Astrocyte (in vitro differentiated cells and primary cell): ENCODE measurements around the gene PTPRD. TPM values are rescaled to one million over a fixed set of nuclear protein-coding genes. Genes with fewer than 3 reads are reported as not detected.

Experiments used
- DNase-seq: peaks from one replicate; pipeline ENCODE4 v3.0.0-alpha.2; 2010; ENCODE audit warnings: low read depth
- FAIRE-seq: peaks from 2 replicates; lab custom pipeline; 2011; peaks lifted over from hg19 to GRCh38; lab: Jason Lieb, UNC
- H2AFZ ChIP-seq: 2 replicates; pipeline ENCODE4 v1.6.0; 2012; ENCODE audit warnings: low read depth, low read length, inconsistent platforms
- H3K27ac ChIP-seq: 2 replicates; pipeline ENCODE4 v1.5.1; 2011; ENCODE audit warnings: low read depth, low read length, inconsistent platforms
- H3K27me3 ChIP-seq: 2 replicates; pipeline ENCODE4 v1.6.0; 2011; ENCODE audit warnings: low read length, inconsistent platforms; ENCODE audit not compliant: insufficient read depth
- H3K36me3 ChIP-seq: 2 replicates; pipeline ENCODE4 v1.5.1; 2011; ENCODE audit warnings: low read length, inconsistent platforms; ENCODE audit not compliant: insufficient read depth
- H3K4me1 ChIP-seq: 2 replicates; pipeline ENCODE4 v1.5.1; 2011; ENCODE audit warnings: low read length, inconsistent platforms; ENCODE audit not compliant: insufficient read depth
- H3K4me2 ChIP-seq: 2 replicates; pipeline ENCODE4 v1.6.0; 2012; ENCODE audit warnings: low read length, inconsistent platforms
- H3K4me3 ChIP-seq: 2 replicates; pipeline ENCODE4 v1.5.1; 2011; ENCODE audit warnings: low read depth, mild to moderate bottlenecking, low read length, inconsistent platforms; ENCODE audit not compliant: insufficient read depth
- H3K79me2 ChIP-seq: 2 replicates; pipeline ENCODE4 v1.6.0; 2012; ENCODE audit warnings: mild to moderate bottlenecking, low read length, inconsistent platforms; ENCODE audit not compliant: insufficient read depth
- H3K9ac ChIP-seq: 2 replicates; pipeline ENCODE4 v1.6.0; 2012; ENCODE audit warnings: mild to moderate bottlenecking, low read length, inconsistent platforms
- H3K9me3 ChIP-seq: 2 replicates; pipeline ENCODE4 v1.5.1; 2012; ENCODE audit warnings: low read depth, mild to moderate bottlenecking, low read length, inconsistent platforms; ENCODE audit not compliant: insufficient read depth
- H4K20me1 ChIP-seq: 2 replicates; pipeline ENCODE4 v1.6.0; 2012; ENCODE audit warnings: low read length, inconsistent platforms; ENCODE audit not compliant: insufficient read depth
- H3K27ac Mint-ChIP-seq: one replicate; pipeline ENCODE4 v1.8.0; 2021; ENCODE audit warnings: mild to moderate bottlenecking, mixed read lengths; ENCODE audit not compliant: unreplicated experiment
- H3K27me3 Mint-ChIP-seq: one replicate; pipeline ENCODE4 v1.8.0; 2021; ENCODE audit warnings: low read depth, mixed read lengths; ENCODE audit not compliant: unreplicated experiment
- H3K36me3 Mint-ChIP-seq: one replicate; pipeline ENCODE4 v1.8.0; 2021; ENCODE audit warnings: low read depth, mixed read lengths; ENCODE audit not compliant: unreplicated experiment
- H3K4me1 Mint-ChIP-seq: one replicate; pipeline ENCODE4 v1.8.0; 2021; ENCODE audit warnings: low read depth, mixed read lengths; ENCODE audit not compliant: unreplicated experiment
- H3K4me3 Mint-ChIP-seq: one replicate; pipeline ENCODE4 v1.8.0; 2021; ENCODE audit warnings: mild to moderate bottlenecking, moderate library complexity, mixed read lengths; ENCODE audit not compliant: unreplicated experiment
- H3K9me3 Mint-ChIP-seq: one replicate; pipeline ENCODE4 v1.8.0; 2021; ENCODE audit warnings: mild to moderate bottlenecking, mixed read lengths; ENCODE audit not compliant: unreplicated experiment
- CTCF ChIP-seq: IDR thresholded peaks from 2 replicates; pipeline ENCODE4 v1.5.1; 2011; ENCODE audit warnings: low read depth, mild to moderate bottlenecking, inconsistent platforms, low read length, moderate library complexity; ENCODE audit not compliant: insufficient read depth
- EZH2 ChIP-seq: IDR thresholded peaks from 2 replicates; pipeline ENCODE4 v1.6.1; 2012; ENCODE audit warnings: mild to moderate bottlenecking, low read length, inconsistent platforms; ENCODE audit not compliant: insufficient read depth
- total RNA-seq: library from RNA; stranded (reverse); gene quantifications from 2 replicates; pipeline ENCODE4 v1.2.1, GENCODE V29; 2021

The PTPRD gene
- total RNA-seq, 1 donor from 2014 or later = 88.1 TPM

GRCh38 chr9:8673830-8674229, 1939.0 kb downstream of the PTPRD start:
- TF ChIP-seq EZH2 (no peak), CTCF (no peak)
- no peak overlapping the region for H3K4me3 Mint-ChIP-seq
- H4K20me1 ChIP-seq = no peaks in the 10 kb centered on the region
- H3K4me1 Mint-ChIP-seq = peaks cover 23% of the 10 kb centered on the region
- no peaks in the 10 kb centered on the region for H3K36me3 Mint-ChIP-seq
- DNase-seq (no peak), FAIRE-seq (no peak)
- H2AFZ ChIP-seq = no peak overlapping the region
- no peak overlapping the region for H3K4me3 ChIP-seq
- no peaks in the 10 kb centered on the region for H3K4me1 ChIP-seq
- H3K27me3 ChIP-seq = no peaks in the 10 kb centered on the region
- H3K27me3 Mint-ChIP-seq = no peaks in the 10 kb centered on the region
- no peaks in the 10 kb centered on the region for H3K36me3 ChIP-seq
- H3K9me3 ChIP-seq = no peaks in the 10 kb centered on the region
- H3K4me2 ChIP-seq = no peak overlapping the region
- H3K79me2 ChIP-seq = no peaks in the 10 kb centered on the region
- no peak overlapping the region for H3K27ac Mint-ChIP-seq
- peaks cover 3% of the 10 kb centered on the region for H3K9me3 Mint-ChIP-seq
- H3K9ac ChIP-seq = no peak overlapping the region
- H3K27ac ChIP-seq = no peak overlapping the region

- Histone ChIP-seq H2AFZ (no peak overlapping the region), H3K9ac (no peak overlapping the region), H3K27me3 (no peaks in the 10 kb centered on the region), H4K20me1 (no peaks in the 10 kb centered on the region), H3K4me3 (no peak overlapping the region), H3K27ac (no peak overlapping the region), H3K9me3 (no peaks in the 10 kb centered on the region), H3K79me2 (no peaks in the 10 kb centered on the region), H3K4me1 (no peaks in the 10 kb centered on the region), H3K4me2 (no peak overlapping the region), H3K36me3 (no peaks in the 10 kb centered on the region)
- no peak overlapping the region for H3K4me3 Mint-ChIP-seq
- H3K27me3 Mint-ChIP-seq = no peaks in the 10 kb centered on the region
- peaks cover 10% of the 10 kb centered on the region for H3K4me1 Mint-ChIP-seq
- DNase-seq = no peak
- TF ChIP-seq EZH2 = no peak
- no peak for FAIRE-seq
- H3K36me3 Mint-ChIP-seq = no peaks in the 10 kb centered on the region
- no peak overlapping the region for H3K27ac Mint-ChIP-seq
- peaks cover 3% of the 10 kb centered on the region for H3K9me3 Mint-ChIP-seq
Measured at GRCh38 chr9:8670751-8671150, 1942.1 kb downstream of the PTPRD start.

DNA sequence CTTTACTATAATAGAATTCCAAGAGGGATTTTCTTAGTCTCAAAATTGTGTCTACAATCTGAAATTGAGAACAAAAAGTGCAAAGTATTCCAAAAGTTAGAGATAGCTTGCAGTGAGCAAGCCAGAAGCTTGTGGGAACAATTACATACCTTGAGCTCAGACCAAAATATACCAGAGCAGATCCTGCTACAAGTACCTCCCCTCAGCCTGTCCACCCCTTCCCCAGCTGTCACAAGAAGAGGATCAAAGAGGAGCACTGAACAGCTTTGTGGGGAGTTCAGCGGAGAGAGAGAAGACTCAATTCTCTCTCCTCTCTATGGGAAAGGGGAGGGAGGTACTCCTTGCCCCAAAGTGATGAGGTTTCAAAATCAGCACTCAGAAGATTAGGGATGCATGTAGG, 1944.1 kb downstream of the PTPRD start:
- peaks cover 3% of the 10 kb centered on the region for H3K9me3 Mint-ChIP-seq

More for the DNA sequence above, 1944.1 kb downstream of the PTPRD start:
- FAIRE-seq (no peak), DNase-seq (no peak)
- Mint-ChIP-seq H3K27ac (no peak overlapping the region), H3K36me3 (no peaks in the 10 kb centered on the region), H3K27me3 (no peaks in the 10 kb centered on the region), H3K4me3 (no peak overlapping the region), H3K4me1 (peaks cover 22% of the 10 kb centered on the region)
- Histone ChIP-seq H2AFZ (no peak overlapping the region), H3K9me3 (no peaks in the 10 kb centered on the region), H3K36me3 (no peaks in the 10 kb centered on the region), H3K9ac (no peak overlapping the region), H3K4me1 (no peaks in the 10 kb centered on the region), H3K4me3 (no peak overlapping the region), H3K27me3 (no peaks in the 10 kb centered on the region), H3K79me2 (no peaks in the 10 kb centered on the region), H4K20me1 (no peaks in the 10 kb centered on the region), H3K27ac (no peak overlapping the region), H3K4me2 (no peak overlapping the region)
- TF ChIP-seq EZH2 (no peak), CTCF (no peak)
